Thyroid gland (tissue), 4 donors: Measurements from ENCODE around the gene ADAMTSL1.

Source experiments
- POLR2A ChIP-seq, 2 donors: fragments of 450-650 bp; IDR thresholded peaks; one replicate each; pipeline ENCODE4 v1.6.1; 2017; ENCODE audit warnings: antibody characterized with exemption in 2 of 2, mild to moderate bottlenecking in 2 of 2, moderate library complexity in 1 of 2
- TF ChIP-seq, protein P1 (sequence below), 6 experiments: fragments of 200-600 bp in 3 of 6; fragments of 450-650 bp in 3 of 6; sonication (generic) in 3 of 6; IDR thresholded peaks; one replicate each; pipeline ENCODE4 v1.5.1; 2016 to 2019; ENCODE audit warnings: antibody characterized with exemption in 6 of 6, mild to moderate bottlenecking in 2 of 6, inconsistent platforms in 1 of 6, moderate library complexity in 1 of 6

DNA sequence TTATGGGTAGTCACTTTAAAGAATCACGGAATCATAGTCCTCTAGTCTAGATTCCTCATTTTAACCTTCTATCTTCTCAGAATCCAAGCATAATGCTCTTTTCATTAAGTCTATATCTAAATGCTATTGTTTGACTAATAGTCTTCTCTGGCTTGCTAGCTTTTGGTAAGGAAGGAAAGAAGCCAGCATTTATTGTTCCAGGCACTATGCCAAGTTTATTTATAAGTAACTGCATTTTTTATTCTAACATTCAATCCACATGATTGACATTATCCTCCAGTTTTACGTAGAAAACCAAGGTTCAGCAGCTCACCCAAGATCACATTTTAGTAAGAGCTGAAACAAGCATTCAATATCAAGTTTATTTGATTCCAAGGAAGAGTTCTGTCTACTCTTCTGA, 304.9 kb downstream of the ADAMTSL1 start:
- TF ChIP-seq POLR2A (IDR thresholded peaks at IDR 0.05): no peak
- TF ChIP-seq, protein P1, sequence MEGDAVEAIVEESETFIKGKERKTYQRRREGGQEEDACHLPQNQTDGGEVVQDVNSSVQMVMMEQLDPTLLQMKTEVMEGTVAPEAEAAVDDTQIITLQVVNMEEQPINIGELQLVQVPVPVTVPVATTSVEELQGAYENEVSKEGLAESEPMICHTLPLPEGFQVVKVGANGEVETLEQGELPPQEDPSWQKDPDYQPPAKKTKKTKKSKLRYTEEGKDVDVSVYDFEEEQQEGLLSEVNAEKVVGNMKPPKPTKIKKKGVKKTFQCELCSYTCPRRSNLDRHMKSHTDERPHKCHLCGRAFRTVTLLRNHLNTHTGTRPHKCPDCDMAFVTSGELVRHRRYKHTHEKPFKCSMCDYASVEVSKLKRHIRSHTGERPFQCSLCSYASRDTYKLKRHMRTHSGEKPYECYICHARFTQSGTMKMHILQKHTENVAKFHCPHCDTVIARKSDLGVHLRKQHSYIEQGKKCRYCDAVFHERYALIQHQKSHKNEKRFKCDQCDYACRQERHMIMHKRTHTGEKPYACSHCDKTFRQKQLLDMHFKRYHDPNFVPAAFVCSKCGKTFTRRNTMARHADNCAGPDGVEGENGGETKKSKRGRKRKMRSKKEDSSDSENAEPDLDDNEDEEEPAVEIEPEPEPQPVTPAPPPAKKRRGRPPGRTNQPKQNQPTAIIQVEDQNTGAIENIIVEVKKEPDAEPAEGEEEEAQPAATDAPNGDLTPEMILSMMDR (IDR thresholded peaks at IDR 0.05): no peak
